K562 (cell line): ENCODE data around the gene HRAS. TPM values are rescaled to one million over a fixed set of nuclear protein-coding genes. Genes with fewer than 3 reads are reported as not detected.
A peak's percentile ranks its signal among the peaks of the same experiment; 100 is the strongest.

Experiments
- ELF1 ChIP-seq: fragments of 200-800 bp; sonication (Bioruptor generic); IDR thresholded peaks from 2 replicates; pipeline ENCODE4 v1.6.1; 2016; ENCODE audit warnings: missing genetic modification characterization, missing compliant biosample characterization
- ESRRB ChIP-seq: fragments of 250-450 bp; sonication (Bioruptor Pico); IDR thresholded peaks from 2 replicates; pipeline ENCODE4 v1.5.0; 2020; ENCODE audit warnings: mild to moderate bottlenecking, moderate library complexity, borderline replicate concordance
- ETV1 ChIP-seq: fragments of 450-650 bp; conservative IDR thresholded peaks from 2 replicates; pipeline ENCODE4 v1.6.1; 2016; ENCODE audit warnings: missing genetic modification characterization, control low read depth, low read depth, missing compliant biosample characterization
- HNRNPUL1 ChIP-seq: fragments of 200-400 bp; formaldehyde crosslinking; IDR thresholded peaks from 2 replicates; pipeline ENCODE4 v1.6.1; 2017; ENCODE audit warnings: low read length
- NR2C2 ChIP-seq, 2 experiments: fragments of 200-800 bp in 1 of 2; sonication (Bioruptor generic) in 1 of 2; sonication (generic) in 1 of 2; formaldehyde crosslinking in 1 of 2; IDR thresholded peaks; 2 replicates each; pipeline versions ENCODE4 v1.6.1 to v1.8.0; 2016 to 2022; ENCODE audit warnings: mild to moderate bottlenecking in 1 of 2, missing compliant biosample characterization in 1 of 2, missing genetic modification characterization in 1 of 2, missing genetic modification reagents in 1 of 2
- PHB2 ChIP-seq: fragments of 450-650 bp; IDR thresholded peaks from 2 replicates; pipeline ENCODE4 v1.6.1; 2017; ENCODE audit warnings: low read depth
- PHF8 ChIP-seq: fragments of 200-600 bp; sonication (generic); IDR thresholded peaks from 2 replicates; pipeline ENCODE4 v1.6.1; 2012; ENCODE audit warnings: mixed run types, mild to moderate bottlenecking, inconsistent platforms, low read length, moderate library complexity, borderline replicate concordance
- POLR2G ChIP-seq: fragments of 200-400 bp; formaldehyde crosslinking; IDR thresholded peaks from 2 replicates; pipeline ENCODE4 v1.6.1; 2017; ENCODE audit warnings: low read depth, mild to moderate bottlenecking, antibody characterized with exemption, low read length, moderate library complexity
- RBBP5 ChIP-seq: fragments of 200-600 bp; sonication (generic); IDR thresholded peaks from 2 replicates; pipeline ENCODE4 v1.6.1; 2012; ENCODE audit warnings: borderline replicate concordance, mild to moderate bottlenecking, low read length, control low read depth, inconsistent platforms; ENCODE audit not compliant: insufficient read depth, poor library complexity, severe bottlenecking
- SP2 ChIP-seq: IDR thresholded peaks from 2 replicates; pipeline ENCODE4 v1.6.1; 2011; ENCODE audit warnings: mild to moderate bottlenecking, low read depth, low read length, moderate library complexity; ENCODE audit not compliant: poor library complexity, severe bottlenecking; ENCODE audit errors: extremely low read depth
- ZFX ChIP-seq: sonication (generic); formaldehyde crosslinking; IDR thresholded peaks from 2 replicates; pipeline ENCODE4 v1.8.0; 2022; ENCODE audit warnings: mild to moderate bottlenecking, missing genetic modification reagents, moderate library complexity
- ZKSCAN8 ChIP-seq: fragments of 200-800 bp; sonication (Bioruptor generic); IDR thresholded peaks from 2 replicates; pipeline ENCODE4 v1.6.1; 2016; ENCODE audit warnings: missing genetic modification characterization, missing compliant biosample characterization
- ZNF253 ChIP-seq: fragments of 250-450 bp; sonication (Bioruptor Pico); conservative IDR thresholded peaks from 2 replicates; pipeline ENCODE4 v1.6.1; 2021; ENCODE audit warnings: mild to moderate bottlenecking
- ZNF778 ChIP-seq: fragments of 450-650 bp; formaldehyde crosslinking; IDR thresholded peaks from 2 replicates; pipeline ENCODE4 v1.4.0; 2020; ENCODE audit warnings: mild to moderate bottlenecking, moderate library complexity
- polyA plus RNA-seq, 8 experiments: library from polyadenylated mRNA; depleted of rRNA in 4 of 8; stranded (reverse) in 5 of 8; unstranded in 3 of 8; fragments of >200 nt; fragmentation: Nextera tagmentation in 2 of 8; fragmentation: Illumina TruSeq in 1 of 8; extraction: Ambion mirVana in 2 of 8; extraction: Trizol in 1 of 8; gene quantifications; 2 replicates each; pipeline versions ENCODE4 v1.2.1 to v1.2.3, GENCODE V29; 2011 to 2014; ENCODE audit warnings: inconsistent platforms in 1 of 8, missing spikeins in 1 of 8
- total RNA-seq, 7 experiments: library from RNA; depleted of rRNA in 6 of 7; stranded (reverse); fragments of >200 nt in 6 of 7; fragmentation: Illumina TruSeq in 2 of 7; extraction: Trizol in 2 of 7; gene quantifications; 2 replicates each; pipeline versions ENCODE4 v1.2.1 to v1.2.3, GENCODE V29; 2011 to 2021; ENCODE audit warnings: low replicate concordance in 1 of 7
- TF ChIP-seq, protein P1 (sequence below): fragments of 250-450 bp; sonication (Bioruptor Pico); IDR thresholded peaks from 2 replicates; pipeline ENCODE4 v1.9.0; 2021; ENCODE audit warnings: mild to moderate bottlenecking
- TF ChIP-seq, protein P2 (sequence below): fragments of 250-450 bp; sonication (Bioruptor Pico); IDR thresholded peaks from 2 replicates; pipeline ENCODE4 v1.4.0; 2020; ENCODE audit warnings: mild to moderate bottlenecking, moderate library complexity, borderline replicate concordance
- TF ChIP-seq, protein P3 (sequence below): sonication (generic); formaldehyde crosslinking; IDR thresholded peaks from 2 replicates; pipeline ENCODE4 v1.8.1; 2023; ENCODE audit warnings: mild to moderate bottlenecking, missing genetic modification reagents, moderate library complexity
- TF ChIP-seq, protein P4 (sequence below), 2 experiments: fragments of 450-650 bp in 1 of 2; IDR thresholded peaks; 2 replicates each; pipeline ENCODE4 v1.6.1; 2011 to 2017; ENCODE audit warnings: low read depth in 2 of 2, antibody characterized with exemption in 1 of 2, borderline replicate concordance in 1 of 2, low read length in 1 of 2, mild to moderate bottlenecking in 1 of 2, mixed read lengths in 1 of 2; ENCODE audit not compliant: control insufficient read depth in 1 of 2

Gene HRAS
- total and polyA plus RNA-seq, 9 of the 15 experiments (the other 6 are each of a cell fraction or from before 2014, with no cell fraction given), result 2.8 to 73.5 (median 29.6) TPM

DNA sequence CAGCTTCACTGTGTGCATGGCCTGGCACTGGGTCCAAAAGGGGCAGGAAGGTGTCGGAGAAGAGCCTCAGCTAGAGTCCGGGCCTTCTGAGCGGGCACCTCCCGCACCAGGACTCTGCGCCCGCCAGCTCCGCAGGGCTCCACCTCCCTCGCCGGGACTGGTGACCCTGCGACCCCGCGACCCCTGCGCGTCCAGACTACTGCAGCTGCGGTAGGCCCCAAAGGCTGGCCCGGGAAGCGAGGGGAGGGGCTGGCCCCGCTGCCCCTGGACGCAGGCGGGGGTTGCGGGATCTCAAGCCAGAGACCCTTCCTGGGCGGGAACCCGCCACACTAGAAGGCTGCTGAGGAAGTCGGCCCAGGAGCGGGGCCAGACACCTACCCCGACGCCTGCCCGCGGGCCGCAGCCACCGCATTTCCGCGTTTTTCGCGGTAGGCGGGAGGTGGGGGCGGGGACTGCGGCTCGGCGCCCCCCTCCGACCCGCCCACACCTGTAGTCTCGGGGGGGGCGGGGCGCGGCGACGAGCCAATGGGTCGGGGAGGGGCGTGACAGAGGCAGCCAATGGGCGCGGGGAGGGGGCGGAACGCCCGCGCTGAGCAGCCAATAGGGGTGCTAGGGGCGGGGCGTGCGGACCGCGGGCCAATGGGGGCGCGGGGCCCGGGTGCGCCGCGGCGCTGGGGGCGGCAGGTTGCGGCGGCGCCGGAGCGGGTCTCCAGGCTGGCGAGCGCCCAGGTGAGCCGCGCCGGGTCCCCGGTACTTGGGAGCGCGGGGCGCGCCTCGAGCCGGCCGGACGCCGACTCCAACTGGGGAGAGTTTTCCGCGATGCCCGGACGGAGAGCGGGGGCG, 25.1 kb upstream of the HRAS start, which contains the start of the genes LMNTD2 and RASSF7 (continued):
- TF ChIP-seq RBBP5, result peak; percentile 90
- TF ChIP-seq, protein P1, sequence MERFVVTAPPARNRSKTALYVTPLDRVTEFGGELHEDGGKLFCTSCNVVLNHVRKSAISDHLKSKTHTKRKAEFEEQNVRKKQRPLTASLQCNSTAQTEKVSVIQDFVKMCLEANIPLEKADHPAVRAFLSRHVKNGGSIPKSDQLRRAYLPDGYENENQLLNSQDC (CRISPR knock-in tag), result no peak
- no peak for TF ChIP-seq ZNF253 (CRISPR knock-in tag)
- TF ChIP-seq ZNF778 (CRISPR knock-in tag), result no peak
- TF ChIP-seq, protein P2, sequence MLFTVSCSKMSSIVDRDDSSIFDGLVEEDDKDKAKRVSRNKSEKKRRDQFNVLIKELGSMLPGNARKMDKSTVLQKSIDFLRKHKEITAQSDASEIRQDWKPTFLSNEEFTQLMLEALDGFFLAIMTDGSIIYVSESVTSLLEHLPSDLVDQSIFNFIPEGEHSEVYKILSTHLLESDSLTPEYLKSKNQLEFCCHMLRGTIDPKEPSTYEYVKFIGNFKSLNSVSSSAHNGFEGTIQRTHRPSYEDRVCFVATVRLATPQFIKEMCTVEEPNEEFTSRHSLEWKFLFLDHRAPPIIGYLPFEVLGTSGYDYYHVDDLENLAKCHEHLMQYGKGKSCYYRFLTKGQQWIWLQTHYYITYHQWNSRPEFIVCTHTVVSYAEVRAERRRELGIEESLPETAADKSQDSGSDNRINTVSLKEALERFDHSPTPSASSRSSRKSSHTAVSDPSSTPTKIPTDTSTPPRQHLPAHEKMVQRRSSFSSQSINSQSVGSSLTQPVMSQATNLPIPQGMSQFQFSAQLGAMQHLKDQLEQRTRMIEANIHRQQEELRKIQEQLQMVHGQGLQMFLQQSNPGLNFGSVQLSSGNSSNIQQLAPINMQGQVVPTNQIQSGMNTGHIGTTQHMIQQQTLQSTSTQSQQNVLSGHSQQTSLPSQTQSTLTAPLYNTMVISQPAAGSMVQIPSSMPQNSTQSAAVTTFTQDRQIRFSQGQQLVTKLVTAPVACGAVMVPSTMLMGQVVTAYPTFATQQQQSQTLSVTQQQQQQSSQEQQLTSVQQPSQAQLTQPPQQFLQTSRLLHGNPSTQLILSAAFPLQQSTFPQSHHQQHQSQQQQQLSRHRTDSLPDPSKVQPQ (CRISPR knock-in tag), result peak; percentile 64; the same call in 1 of the 2 replicates
- TF ChIP-seq PHF8, result peak; percentile 89; the same call in 1 of the 2 replicates
- TF ChIP-seq ZFX, result peak; percentile 99
- no peak for TF ChIP-seq ZKSCAN8
- no peak for TF ChIP-seq HNRNPUL1
- peak; percentile 86 for TF ChIP-seq POLR2G
- TF ChIP-seq, protein P3, sequence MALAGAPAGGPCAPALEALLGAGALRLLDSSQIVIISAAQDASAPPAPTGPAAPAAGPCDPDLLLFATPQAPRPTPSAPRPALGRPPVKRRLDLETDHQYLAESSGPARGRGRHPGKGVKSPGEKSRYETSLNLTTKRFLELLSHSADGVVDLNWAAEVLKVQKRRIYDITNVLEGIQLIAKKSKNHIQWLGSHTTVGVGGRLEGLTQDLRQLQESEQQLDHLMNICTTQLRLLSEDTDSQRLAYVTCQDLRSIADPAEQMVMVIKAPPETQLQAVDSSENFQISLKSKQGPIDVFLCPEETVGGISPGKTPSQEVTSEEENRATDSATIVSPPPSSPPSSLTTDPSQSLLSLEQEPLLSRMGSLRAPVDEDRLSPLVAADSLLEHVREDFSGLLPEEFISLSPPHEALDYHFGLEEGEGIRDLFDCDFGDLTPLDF (CRISPR knock-in tag), result no peak
- no peak for TF ChIP-seq ETV1 (tag)
- TF ChIP-seq, protein P4, sequence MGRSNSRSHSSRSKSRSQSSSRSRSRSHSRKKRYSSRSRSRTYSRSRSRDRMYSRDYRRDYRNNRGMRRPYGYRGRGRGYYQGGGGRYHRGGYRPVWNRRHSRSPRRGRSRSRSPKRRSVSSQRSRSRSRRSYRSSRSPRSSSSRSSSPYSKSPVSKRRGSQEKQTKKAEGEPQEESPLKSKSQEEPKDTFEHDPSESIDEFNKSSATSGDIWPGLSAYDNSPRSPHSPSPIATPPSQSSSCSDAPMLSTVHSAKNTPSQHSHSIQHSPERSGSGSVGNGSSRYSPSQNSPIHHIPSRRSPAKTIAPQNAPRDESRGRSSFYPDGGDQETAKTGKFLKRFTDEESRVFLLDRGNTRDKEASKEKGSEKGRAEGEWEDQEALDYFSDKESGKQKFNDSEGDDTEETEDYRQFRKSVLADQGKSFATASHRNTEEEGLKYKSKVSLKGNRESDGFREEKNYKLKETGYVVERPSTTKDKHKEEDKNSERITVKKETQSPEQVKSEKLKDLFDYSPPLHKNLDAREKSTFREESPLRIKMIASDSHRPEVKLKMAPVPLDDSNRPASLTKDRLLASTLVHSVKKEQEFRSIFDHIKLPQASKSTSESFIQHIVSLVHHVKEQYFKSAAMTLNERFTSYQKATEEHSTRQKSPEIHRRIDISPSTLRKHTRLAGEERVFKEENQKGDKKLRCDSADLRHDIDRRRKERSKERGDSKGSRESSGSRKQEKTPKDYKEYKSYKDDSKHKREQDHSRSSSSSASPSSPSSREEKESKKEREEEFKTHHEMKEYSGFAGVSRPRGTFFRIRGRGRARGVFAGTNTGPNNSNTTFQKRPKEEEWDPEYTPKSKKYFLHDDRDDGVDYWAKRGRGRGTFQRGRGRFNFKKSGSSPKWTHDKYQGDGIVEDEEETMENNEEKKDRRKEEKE (IDR thresholded peaks at IDR 0.05; ENCODE audit: borderline replicate concordance in 1 of 2, control insufficient read depth in 1 of 2, low read depth in 2 of 2, low read length in 1 of 2), result no peak
- peak; percentile 82 for TF ChIP-seq SP2
- no peak for TF ChIP-seq PHB2
- 0 out of 2 replicates have a peak, but pooled peaks have one; percentile 18 for TF ChIP-seq NR2C2 (CRISPR knock-in tag; IDR thresholded peaks at IDR 0.05)
- TF ChIP-seq NR2C2 (tag; IDR thresholded peaks at IDR 0.05), result peak; percentile 91
- TF ChIP-seq ELF1 (tag), result peak; percentile 93
- no peak for TF ChIP-seq ESRRB (CRISPR knock-in tag)
